ENCODE measurements around the gene UFC1.

DNA sequence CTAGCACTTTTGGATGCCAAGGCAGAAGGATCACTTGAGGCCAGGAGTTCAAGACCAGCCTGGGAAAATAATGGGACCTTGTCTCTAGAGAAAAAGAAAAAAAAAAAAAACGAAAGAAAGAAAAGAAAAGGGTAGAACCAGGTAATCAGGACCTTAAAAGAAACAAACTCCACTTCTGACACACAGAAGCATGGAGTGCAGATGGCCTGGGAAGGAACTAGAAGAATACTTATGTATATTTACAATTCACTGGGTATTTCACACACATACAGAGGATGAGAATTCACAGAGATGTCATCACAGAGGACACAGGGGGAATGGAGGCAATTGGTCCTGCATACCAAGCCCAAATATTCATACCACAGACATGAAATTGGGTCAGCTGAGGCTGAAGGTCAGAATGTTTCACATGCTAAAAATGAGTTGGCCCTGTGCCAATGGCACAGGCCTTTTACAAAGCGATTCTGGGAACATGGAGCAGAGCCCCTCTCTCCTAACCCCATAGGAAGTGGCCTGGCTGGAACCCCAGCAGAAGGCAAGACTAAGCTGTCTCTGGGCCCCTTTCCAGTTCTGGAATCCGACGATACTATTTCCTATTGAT, 19.1 kb downstream of the UFC1 start:
- no peak for TF ChIP-seq POLR2A (IDR thresholded peaks at IDR 0.05)
- TF ChIP-seq, protein P1, sequence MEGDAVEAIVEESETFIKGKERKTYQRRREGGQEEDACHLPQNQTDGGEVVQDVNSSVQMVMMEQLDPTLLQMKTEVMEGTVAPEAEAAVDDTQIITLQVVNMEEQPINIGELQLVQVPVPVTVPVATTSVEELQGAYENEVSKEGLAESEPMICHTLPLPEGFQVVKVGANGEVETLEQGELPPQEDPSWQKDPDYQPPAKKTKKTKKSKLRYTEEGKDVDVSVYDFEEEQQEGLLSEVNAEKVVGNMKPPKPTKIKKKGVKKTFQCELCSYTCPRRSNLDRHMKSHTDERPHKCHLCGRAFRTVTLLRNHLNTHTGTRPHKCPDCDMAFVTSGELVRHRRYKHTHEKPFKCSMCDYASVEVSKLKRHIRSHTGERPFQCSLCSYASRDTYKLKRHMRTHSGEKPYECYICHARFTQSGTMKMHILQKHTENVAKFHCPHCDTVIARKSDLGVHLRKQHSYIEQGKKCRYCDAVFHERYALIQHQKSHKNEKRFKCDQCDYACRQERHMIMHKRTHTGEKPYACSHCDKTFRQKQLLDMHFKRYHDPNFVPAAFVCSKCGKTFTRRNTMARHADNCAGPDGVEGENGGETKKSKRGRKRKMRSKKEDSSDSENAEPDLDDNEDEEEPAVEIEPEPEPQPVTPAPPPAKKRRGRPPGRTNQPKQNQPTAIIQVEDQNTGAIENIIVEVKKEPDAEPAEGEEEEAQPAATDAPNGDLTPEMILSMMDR (IDR thresholded peaks at IDR 0.05), result no peak
